SK-N-SH treated with all-trans-retinoic acid at 6 μM for 48 hours (cell line): ENCODE results near the gene HSD17B11.

Experiments used
- ATAC-seq: fragments of 200-7000 bp; cut with Tn5 transposase; 3 replicates; pipeline ENCODE4 v1.9.1; 2020; ENCODE audit warnings: mild to moderate bottlenecking, moderate library complexity
- ARNTL ChIP-seq: fragments of 450-650 bp; formaldehyde crosslinking; IDR thresholded peaks from 2 replicates; pipeline ENCODE4 v1.5.0; 2020; ENCODE audit warnings: low read depth, mild to moderate bottlenecking, moderate library complexity, borderline replicate concordance
- BACH2 ChIP-seq: fragments of 250-450 bp; sonication (Bioruptor Pico); IDR thresholded peaks from 2 replicates; pipeline ENCODE4 v1.9.0; 2021; ENCODE audit warnings: mild to moderate bottlenecking, borderline replicate concordance
- CREB5 ChIP-seq: fragments of 250-450 bp; sonication (Bioruptor Pico); IDR thresholded peaks from 2 replicates; pipeline ENCODE4 v1.5.1; 2020; ENCODE audit warnings: low read depth, mild to moderate bottlenecking, moderate library complexity
- CSDC2 ChIP-seq: fragments of 250-450 bp; sonication (Bioruptor Pico); IDR thresholded peaks from 2 replicates; pipeline ENCODE4 v1.5.0; 2020; ENCODE audit warnings: mild to moderate bottlenecking, moderate library complexity
- CSRNP3 ChIP-seq: fragments of 250-450 bp; sonication (Bioruptor Pico); IDR thresholded peaks from 2 replicates; pipeline ENCODE4 v1.5.1; 2021; ENCODE audit warnings: mild to moderate bottlenecking, moderate library complexity
- ESRRG ChIP-seq: fragments of 250-450 bp; sonication (Bioruptor Pico); IDR thresholded peaks from 2 replicates; pipeline ENCODE4 v1.6.1; 2021; ENCODE audit warnings: mild to moderate bottlenecking
- GLIS3 ChIP-seq: fragments of 250-450 bp; sonication (Bioruptor Pico); IDR thresholded peaks from 2 replicates; pipeline ENCODE4 v1.5.0; 2020; ENCODE audit warnings: mild to moderate bottlenecking, moderate library complexity
- ISL1 ChIP-seq: fragments of 250-450 bp; sonication (Bioruptor Pico); IDR thresholded peaks from 2 replicates; pipeline ENCODE4 v2.1.2; 2022; ENCODE audit warnings: mild to moderate bottlenecking, moderate library complexity
- PATZ1 ChIP-seq: fragments of 250-450 bp; sonication (Bioruptor Pico); IDR thresholded peaks from 2 replicates; pipeline ENCODE4 v1.8.0; 2020; ENCODE audit warnings: mild to moderate bottlenecking, moderate library complexity, borderline replicate concordance
- POU6F1 ChIP-seq: fragments of 250-450 bp; sonication (Bioruptor Pico); IDR thresholded peaks from 2 replicates; pipeline ENCODE4 v1.8.0; 2021; ENCODE audit warnings: low read depth, mild to moderate bottlenecking, moderate library complexity, borderline replicate concordance
- PPARA ChIP-seq: fragments of 250-450 bp; sonication (Bioruptor Pico); IDR thresholded peaks from 2 replicates; pipeline ENCODE4 v1.5.0; 2020; ENCODE audit warnings: mild to moderate bottlenecking, borderline replicate concordance
- RARB ChIP-seq: fragments of 250-450 bp; sonication (Bioruptor Pico); IDR thresholded peaks from 2 replicates; pipeline ENCODE4 v1.8.0; 2021; ENCODE audit warnings: mild to moderate bottlenecking, moderate library complexity
- SNAI2 ChIP-seq: fragments of 250-450 bp; sonication (Bioruptor Pico); IDR thresholded peaks from 2 replicates; pipeline ENCODE4 v1.5.0; 2020; ENCODE audit warnings: mild to moderate bottlenecking, moderate library complexity
- TCF4 ChIP-seq: fragments of 250-450 bp; sonication (Bioruptor Pico); IDR thresholded peaks from 2 replicates; pipeline ENCODE4 v1.8.0; 2021; ENCODE audit warnings: mild to moderate bottlenecking, moderate library complexity, borderline replicate concordance
- TOX ChIP-seq: fragments of 250-450 bp; sonication (Bioruptor Pico); IDR thresholded peaks from 2 replicates; pipeline ENCODE4 v1.8.0; 2021; ENCODE audit warnings: mild to moderate bottlenecking, moderate library complexity, borderline replicate concordance
- TSHZ2 ChIP-seq: fragments of 250-450 bp; sonication (Bioruptor Pico); IDR thresholded peaks from 2 replicates; pipeline ENCODE4 v1.5.0; 2020; ENCODE audit warnings: mild to moderate bottlenecking, moderate library complexity
- ZC3H10 ChIP-seq: fragments of 250-450 bp; sonication (Bioruptor Pico); IDR thresholded peaks from 2 replicates; pipeline ENCODE4 v1.5.1; 2021; ENCODE audit warnings: mild to moderate bottlenecking, moderate library complexity
- ZNF70 ChIP-seq: fragments of 450-650 bp; formaldehyde crosslinking; IDR thresholded peaks from 2 replicates; pipeline ENCODE4 v1.5.0; 2020; ENCODE audit warnings: mild to moderate bottlenecking, moderate library complexity
- ZNF8 ChIP-seq: fragments of 450-650 bp; formaldehyde crosslinking; IDR thresholded peaks from 2 replicates; pipeline ENCODE4 v1.5.0; 2020; ENCODE audit warnings: mild to moderate bottlenecking, moderate library complexity

HSD17B11 gene

GRCh38 chr4:87390891-87391575 lies at the start of gene HSD17B11:
TSS of gene HSD17B11 (minus strand) at chr4:87391188. CDS start at chr4:87391070, 118 bp downstream.
- TF ChIP-seq CSDC2 (CRISPR knock-in tag) (peak; percentile 60; the same call in 1 of the 2 replicates), CREB5 (CRISPR knock-in tag) (no peak), TSHZ2 (CRISPR knock-in tag) (peak; percentile 71; the same call in 1 of the 2 replicates), TCF4 (peak; percentile 23; the same call in 1 of the 2 replicates)
- peak; percentile 99 for ATAC-seq

- no peak for ATAC-seq
- TF ChIP-seq ZNF8 (CRISPR knock-in tag) (no peak), GLIS3 (CRISPR knock-in tag) (no peak), CSRNP3 (CRISPR knock-in tag) (no peak), POU6F1 (CRISPR knock-in tag) (no peak), CREB5 (CRISPR knock-in tag) (no peak), TOX (CRISPR knock-in tag) (no peak), BACH2 (CRISPR knock-in tag) (no peak), ZNF70 (CRISPR knock-in tag) (no peak), PATZ1 (CRISPR knock-in tag) (no peak), ESRRG (CRISPR knock-in tag) (no peak), ARNTL (CRISPR knock-in tag) (no peak), PPARA (CRISPR knock-in tag) (no peak), SNAI2 (CRISPR knock-in tag) (no peak), ZC3H10 (CRISPR knock-in tag) (no peak), CSDC2 (CRISPR knock-in tag) (no peak), TCF4 (no peak), RARB (CRISPR knock-in tag) (no peak)
Measured at GRCh38 chr4:87433342-87433741, 42.4 kb upstream of the HSD17B11 start.

- no peak for ATAC-seq
- TF ChIP-seq GLIS3 (CRISPR knock-in tag) = no peak
- TF ChIP-seq ISL1 = no peak
- TF ChIP-seq CSRNP3 (CRISPR knock-in tag) = no peak
- TF ChIP-seq ZNF8 (CRISPR knock-in tag) = no peak
- TF ChIP-seq PPARA (CRISPR knock-in tag) = no peak
- TF ChIP-seq BACH2 (CRISPR knock-in tag) = no peak
- no peak for TF ChIP-seq ZC3H10 (CRISPR knock-in tag)
- TF ChIP-seq SNAI2 (CRISPR knock-in tag) = no peak
- TF ChIP-seq RARB (CRISPR knock-in tag) = no peak
- no peak for TF ChIP-seq PATZ1 (CRISPR knock-in tag)
Measured at GRCh38 chr4:87430038-87430437, 39.0 kb upstream of the HSD17B11 start.
